Stimulated activated CD8-positive, alpha-beta memory T cell treated with anti-CD3 and anti-CD28 coated beads, Interleukin-7, amount 100 ng/mL, for 48 hours (primary cell): ENCODE data around the gene SKIL.
A peak's percentile ranks its signal among the peaks of the same experiment; 100 is the strongest.

ENCODE experiments used
- DNase-seq, 2 donors: peaks; one replicate each; pipeline ENCODE4 v3.0.0-alpha.2; 2020; ENCODE audit warnings: low read depth in 1 of 2; ENCODE audit errors: extremely low read depth in 1 of 2

Gene SKIL

DNA sequence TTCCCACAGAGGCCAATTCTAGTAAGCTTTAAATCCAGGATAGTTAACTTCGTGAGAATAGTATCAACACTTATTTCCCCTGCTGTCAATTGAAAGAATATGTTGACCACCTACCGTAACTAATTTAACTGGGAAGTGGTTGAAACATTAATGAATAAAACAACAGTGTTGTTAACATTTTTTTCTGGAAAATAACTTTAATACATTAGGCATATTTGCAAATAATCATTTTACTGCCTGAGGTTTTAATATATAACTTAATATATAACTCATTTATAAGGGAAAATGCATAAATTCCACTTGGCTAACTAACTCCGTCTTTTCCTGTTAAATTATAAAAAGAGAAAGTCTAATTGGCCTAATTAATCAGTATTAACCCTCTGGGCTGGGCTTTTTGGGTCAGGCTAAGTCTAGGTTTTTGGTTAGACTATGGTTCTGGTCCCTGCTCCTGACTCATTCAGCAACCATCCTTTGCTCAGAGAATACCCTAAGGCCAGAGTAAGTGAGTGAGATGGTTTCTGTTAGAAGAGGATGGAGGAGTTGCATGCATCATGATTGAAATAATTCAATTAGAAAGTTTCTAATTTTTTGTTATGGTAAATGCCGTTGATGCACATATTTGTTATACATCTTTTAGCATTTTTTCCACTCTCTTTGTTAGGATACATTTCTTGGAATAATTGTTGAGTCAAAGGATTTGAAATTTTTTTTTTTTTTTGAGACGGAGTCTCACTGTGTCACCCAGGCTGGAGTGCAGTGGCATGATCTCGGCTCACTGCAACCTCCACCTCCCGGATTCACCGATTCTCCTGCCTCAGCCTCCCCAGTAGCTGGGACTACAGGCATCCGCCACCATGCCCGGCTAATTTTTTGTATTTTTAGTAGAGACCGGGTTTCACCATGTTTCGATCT lies 10.8 kb upstream of the SKIL start:
- DNase-seq: no peak

DNA sequence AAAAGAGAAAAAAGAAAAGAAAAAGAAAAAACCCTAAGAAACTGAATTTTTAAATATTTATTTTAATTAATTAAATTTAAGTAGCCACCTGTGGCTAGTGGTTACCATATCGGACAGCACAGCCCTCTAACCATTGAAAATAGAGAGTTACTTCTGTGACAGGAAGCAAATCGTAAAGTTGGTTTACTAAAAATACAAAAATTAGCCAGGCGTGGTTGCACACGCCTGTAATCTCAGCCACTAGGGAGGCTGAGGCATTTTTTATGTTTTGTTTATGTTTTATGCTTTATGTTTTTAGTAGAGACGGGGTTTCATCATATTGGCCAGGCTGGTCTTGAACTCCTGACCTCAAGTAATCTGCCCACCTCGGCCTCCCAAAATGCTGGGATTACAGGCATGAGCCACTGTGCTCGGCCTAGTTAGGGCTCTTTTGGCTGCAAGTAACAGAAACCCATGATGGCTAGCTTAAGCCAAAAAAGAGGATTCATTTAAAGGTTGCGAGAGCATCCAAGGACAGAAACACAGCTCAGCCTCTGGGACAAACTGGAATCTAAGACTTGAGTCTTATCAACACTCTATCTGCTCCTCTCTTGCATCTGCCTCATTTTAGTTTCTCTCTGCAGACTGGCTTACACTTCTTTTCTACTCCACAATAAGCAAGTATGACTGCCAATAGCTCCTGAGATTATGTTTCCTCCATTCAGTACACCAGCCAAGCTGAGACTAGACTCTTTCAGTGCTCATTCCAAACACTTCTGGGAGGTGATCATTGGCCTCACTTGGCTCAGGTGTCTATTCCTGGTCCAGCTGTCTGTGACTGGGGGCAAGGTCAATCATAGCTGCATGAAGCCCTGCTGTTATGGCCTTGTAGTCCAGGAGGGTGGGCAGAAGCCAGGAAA lies 6.8 kb upstream of the SKIL start:
- no peak for DNase-seq

DNA sequence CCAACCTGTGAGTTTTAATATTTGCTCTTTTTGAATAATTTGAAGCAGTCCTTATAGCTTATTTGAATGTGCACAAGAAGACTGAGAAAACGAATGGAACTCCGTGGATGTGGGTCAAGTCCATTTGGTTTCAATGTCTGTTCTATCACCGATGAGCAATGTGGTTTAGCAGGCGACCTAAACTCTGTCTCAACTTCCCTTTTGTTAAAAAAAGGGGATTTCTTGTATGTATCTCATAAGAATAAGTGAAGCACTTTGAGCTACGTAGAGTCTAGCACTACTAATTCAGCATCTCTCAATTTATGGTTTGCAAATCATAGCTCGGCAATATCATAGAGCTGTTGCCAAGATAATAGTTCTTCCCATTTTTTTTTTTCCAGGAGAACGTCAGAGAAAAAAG lies 4.6 kb upstream of the SKIL start:
- no peak for DNase-seq

DNA sequence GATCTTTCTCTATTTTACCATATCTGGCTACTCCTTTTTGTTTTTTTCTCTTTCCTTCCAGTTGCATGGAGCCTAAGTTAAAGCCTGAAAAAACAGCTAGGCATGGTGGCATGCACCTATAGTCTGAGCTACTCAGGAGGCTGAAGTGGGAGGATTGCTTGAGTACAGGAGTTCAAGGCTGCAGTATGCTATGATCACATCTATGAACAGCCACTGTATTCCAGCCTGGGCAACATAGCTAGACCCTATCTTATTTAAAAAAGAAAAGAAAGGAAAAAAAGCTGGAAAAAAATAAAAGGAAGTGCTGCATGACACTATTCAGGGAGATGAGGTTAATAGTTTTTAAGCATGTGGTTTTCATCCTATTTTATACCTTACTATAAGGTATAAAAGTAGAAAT lies 4.0 kb upstream of the SKIL start:
- no peak for DNase-seq

DNA sequence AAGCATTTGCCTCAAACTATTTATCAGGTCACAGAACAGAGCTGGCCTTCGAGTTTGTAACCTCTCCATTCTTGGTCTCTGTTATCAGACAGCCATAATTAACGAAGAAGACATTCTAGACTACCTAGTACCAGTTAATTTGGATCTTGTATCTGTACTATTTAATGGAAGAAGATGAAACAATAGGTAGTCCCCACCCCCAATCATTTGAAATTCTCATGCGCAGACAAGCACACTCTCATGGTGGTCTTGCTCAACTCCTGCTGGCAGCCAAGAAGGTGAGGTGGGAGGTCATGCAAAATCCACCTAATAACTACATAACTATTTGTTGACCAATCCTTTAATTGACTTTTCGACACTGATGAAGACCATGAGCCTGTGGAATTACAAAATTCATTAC lies 2.8 kb upstream of the SKIL start:
- DNase-seq: no peak

DNA sequence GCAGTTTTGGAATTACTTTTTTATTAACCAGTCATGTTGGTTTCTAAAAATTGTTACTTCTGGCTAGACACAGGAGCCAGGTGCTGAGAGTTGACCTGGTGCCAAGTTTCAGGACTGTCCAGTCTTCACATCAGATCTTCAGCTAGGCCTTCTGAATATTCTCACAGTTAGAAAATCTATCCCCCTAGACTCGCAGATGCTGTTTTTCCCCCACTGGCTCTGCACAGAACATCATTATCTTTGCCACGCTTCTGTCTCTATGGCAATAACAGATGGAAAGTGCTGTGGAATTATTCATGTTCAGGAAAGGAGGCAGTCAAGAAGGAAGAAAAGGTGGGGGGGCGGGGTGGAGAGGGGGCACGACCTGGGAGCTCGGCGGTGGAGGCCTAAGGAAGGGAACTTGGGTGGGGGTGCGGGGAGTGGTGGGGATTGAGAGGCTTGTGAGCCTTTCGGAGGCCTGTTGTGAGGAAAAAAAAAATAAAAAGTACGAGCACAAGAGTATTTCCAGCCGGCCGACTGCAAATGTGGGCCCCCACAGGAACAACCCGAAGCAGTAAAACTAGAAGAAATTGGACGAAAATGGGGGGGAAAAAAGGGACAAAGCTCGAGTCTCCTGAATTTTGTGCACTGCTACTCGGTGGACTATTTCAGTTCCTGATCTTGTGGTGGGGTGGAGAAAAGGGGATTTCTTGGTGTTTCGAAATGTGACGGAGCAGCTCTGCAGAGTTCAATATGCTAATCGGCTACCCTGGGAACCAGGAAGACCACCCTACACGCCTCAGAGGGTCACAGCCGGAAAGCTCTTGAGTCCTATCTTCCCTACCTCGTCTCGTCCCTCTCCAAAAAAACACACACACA lies 1.5 kb upstream of the SKIL start:
- no peak for DNase-seq

DNA sequence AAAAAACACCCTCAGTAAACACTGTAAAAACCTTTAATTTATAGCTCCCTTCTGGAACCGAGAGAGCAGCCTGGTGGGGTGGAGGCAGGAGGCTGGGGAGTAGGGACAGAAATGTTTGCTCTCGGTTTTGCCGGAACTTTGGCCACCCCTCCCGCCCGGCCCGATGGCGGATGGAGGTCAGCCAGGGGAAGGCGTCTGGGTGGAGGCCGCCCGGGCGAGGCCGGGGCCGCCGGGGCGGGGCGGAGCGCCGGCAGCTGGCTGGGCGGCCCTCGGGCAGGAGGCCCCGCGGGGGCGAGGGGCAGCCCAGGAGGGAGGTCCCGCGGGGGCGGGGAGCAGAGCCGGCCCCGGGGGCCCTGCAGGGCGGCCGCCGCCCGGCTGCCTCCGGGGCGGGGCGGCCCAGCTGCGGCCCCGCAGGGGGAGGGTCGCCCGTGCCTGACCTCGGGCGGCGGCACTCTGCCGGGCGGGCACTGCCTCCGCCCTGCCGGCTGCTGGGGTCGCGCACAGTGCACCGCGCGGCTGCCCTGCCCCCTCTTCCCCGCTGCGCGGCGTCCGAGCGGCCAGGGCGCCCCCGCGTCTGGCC lies 829 bp upstream of the SKIL start:
- DNase-seq: peak in 1 of 2 donors; percentile 52

DNA sequence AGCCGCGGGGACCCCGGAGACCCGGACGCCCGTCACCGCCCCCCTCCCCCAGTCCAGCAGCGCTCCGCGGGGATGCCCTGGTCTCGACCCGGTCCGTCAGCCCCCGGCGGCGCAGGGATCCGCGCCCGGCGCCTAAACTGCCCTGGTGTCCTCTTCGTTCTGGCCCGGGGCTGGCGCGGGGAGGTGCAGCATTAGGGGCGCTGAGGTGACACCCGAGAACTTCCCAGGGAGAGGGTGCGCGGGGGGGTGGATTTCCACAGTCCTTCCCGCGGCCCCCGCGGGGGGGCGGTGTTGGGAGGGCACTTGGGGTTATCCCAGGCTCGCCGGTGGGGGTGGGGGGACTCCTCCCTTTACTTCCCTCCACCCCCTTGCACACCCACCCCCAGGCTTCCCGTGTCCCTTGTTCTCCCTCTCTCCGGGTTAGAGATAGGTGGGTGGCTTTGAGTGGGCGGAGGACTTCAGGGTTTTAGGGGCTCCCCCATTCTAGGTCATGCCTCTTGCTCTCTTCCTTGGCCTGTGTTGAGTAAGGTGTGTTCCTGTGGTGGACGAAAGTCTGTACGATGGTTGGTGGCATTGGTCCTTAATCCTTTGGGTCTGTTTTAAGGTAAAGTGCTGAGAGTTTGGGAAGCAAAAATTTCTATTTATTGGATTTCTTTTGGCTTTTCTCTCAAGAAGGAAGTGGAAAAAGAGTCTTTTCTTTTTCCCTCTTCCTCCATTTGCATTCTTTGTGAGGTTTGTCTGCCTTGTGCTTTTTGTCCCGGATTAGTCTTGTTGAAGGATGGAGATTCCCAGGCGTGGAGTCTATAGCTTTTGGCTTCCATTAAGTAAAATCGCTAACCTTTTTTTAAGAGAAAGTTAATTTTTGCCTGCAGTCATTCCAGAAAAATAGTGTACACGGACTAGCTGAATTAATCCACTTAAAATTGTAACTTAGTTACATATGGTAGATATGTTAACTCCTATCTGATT lies 811 bp downstream of the SKIL start:
- DNase-seq: peak; percentile 47 to 58

DNA sequence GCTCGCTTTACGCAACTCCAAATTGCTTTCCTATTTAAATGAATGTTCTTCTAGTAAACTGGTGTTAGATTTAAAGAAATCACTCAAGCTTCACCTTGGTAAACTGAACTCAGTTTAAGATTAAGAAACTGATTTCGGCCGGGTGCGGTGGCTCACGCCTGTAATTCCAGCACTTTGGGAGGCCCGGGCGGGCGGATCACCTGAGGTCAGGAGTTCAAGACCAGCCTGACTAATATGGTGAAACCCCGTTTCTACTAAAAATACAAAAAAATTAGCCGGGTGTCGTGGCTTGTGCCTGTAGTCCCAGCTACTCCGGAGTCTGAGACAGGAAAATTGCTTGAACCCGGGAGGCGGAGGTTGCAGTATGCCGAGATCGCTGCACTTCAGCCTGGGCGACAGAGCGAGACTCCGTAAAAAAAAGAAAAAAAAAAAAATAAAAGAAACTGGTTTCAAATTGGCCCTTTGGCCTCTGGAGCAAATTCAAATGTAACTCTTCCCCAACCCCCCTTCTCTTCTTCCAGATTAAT lies 1.7 kb downstream of the SKIL start:
- DNase-seq: no peak

DNA sequence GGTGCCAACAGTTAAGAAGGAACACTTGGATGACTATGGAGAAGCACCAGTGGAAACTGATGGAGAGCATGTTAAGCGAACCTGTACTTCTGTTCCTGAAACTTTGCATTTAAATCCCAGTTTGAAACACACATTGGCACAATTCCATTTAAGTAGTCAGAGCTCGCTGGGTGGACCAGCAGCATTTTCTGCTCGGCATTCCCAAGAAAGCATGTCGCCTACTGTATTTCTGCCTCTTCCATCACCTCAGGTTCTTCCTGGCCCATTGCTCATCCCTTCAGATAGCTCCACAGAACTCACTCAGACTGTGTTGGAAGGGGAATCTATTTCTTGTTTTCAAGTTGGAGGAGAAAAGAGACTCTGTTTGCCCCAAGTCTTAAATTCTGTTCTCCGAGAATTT lies 3.0 kb downstream of the SKIL start:
- no peak for DNase-seq

DNA sequence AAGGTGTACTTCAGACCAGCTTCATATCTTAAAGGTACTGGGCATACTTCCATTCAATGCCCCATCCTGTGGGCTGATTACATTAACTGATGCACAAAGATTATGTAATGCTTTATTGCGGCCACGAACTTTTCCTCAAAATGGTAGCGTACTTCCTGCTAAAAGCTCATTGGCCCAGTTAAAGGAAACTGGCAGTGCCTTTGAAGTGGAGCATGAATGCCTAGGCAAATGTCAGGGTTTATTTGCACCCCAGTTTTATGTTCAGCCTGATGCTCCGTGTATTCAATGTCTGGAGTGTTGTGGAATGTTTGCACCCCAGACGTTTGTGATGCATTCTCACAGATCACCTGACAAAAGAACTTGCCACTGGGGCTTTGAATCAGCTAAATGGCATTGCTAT lies 3.4 kb downstream of the SKIL start:
- DNase-seq: no peak

DNA sequence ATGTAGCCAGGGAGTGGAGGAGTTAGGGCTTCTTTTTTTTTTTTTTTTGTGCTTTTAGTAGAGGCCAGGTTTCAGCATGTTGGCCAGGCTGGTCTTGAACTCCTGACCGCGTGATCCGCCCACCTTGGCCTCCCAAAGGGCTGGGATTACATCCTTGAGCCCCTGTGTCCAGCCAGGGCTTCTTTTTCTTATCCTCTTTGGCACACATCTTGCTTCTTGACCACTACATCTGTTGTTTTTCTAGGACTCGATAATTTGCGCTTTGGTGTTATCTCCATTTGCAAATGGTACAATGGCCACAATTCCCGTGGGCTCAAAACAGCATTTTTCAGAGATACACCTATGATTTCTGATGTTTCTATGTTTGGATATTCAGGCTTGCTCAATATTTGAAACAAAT lies 4.2 kb downstream of the SKIL start:
- no peak for DNase-seq

DNA sequence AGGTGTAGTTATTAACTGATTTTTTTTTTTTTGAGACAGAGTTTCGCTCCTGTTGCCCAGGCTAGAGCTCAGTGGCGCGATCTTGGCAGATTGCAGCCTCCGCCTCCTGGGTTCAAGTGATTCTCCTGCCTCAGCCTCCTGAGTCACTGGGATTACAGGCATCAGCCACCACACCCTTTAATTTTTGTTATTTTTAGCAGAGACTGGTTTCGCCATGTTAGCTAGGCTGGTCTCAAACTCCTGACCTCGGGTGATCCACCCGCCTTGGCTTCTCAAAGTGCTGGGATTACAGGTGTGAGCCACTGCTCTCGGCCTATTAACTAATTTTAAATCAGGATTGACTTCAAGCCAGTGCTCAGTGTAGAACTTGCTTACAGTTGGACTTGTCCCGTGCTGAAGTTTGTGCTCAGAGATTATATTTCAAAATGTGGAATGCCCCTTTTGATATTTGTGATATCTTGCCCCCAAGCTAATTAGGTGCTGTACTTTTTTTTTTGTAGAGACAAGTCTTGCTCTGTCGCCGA lies 6.0 kb downstream of the SKIL start:
- DNase-seq: no peak

DNA sequence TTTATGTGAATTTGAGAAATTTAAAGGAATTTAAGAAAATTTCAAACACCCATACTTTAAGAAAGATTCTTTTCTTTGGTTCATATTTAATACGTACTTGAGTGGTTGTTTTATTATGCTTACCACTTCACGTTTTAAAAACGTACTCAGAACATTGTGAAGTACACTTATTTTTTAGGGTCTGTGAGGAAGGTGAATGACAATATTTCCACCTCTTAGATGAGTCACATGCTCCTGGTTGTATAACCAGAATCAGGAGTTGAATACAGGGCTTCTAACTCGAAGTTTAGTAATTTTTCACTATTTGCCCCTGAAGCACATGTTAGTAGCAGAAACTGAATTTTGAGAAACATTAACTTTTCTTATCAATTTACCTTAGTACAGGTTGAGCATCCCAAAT lies 7.5 kb downstream of the SKIL start:
- no peak for DNase-seq

DNA sequence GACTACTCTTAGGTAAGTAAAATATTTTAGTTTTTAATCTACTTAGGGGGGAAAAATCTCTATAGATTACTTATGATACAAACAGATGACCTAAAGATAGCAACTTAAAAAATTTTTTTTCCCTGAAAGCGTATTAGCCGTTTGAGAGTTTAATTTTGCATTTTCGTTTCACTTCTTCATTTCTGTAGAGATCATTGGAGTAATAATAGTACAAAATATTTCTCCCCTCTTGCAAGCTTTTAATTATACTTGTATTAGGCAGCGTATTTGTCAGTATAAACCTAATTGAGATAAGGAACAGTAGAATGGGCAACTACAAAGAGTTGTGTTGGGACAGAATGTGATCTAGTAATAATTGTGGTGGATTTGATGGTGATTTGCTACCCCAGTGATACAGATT lies 10.3 kb downstream of the SKIL start:
- DNase-seq: no peak

DNA sequence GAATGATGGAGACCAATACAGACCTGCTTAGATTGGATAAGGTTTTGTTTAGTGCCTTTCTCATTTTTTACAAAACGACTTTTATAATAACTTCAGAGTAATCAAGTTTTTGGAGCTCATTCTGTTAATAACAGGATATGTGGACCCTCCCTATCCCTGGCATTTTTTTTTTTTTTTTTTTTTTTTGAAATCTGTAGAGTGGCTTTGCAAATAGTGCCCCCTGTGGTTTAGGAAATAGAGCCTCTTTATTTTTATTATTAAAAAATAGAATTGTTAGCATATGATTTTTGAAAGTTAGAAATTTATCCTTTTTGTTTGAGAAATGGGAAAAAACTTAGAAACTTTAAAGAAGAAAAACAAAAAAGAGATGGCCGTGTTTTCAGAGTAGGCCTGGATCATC lies 11.4 kb downstream of the SKIL start:
- DNase-seq: no peak

DNA sequence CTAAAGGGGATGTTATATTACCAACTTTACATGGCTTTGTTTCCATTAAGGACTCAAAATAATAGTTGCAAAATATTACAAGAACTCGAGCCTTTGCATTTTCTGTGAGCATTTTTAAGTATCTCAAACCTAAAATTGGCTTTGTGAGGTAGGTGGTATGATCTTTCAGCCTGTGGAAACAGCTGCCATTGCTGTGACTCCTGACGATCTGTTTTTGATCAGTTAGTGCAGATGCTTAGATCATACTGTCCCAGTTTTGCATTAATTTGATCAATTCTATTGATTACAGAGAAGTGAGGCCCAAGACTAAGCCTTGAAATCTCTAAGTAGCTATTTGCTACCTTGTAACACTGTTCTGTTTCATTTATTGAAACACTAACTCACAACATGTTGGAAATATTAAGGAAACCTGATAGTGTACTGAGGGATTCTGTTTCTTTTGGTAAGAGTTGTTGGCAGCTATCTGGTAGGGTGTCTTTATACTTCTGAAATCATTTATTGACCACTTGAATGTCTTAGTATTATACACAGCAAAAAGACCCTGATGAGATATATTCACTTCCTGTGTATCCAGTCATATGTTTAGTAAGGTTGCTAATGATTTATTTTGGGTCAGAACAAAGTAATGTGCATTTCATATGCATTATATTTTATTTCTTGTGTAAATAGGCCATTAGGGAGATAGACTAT lies 14.8 kb downstream of the SKIL start:
- no peak for DNase-seq

DNA sequence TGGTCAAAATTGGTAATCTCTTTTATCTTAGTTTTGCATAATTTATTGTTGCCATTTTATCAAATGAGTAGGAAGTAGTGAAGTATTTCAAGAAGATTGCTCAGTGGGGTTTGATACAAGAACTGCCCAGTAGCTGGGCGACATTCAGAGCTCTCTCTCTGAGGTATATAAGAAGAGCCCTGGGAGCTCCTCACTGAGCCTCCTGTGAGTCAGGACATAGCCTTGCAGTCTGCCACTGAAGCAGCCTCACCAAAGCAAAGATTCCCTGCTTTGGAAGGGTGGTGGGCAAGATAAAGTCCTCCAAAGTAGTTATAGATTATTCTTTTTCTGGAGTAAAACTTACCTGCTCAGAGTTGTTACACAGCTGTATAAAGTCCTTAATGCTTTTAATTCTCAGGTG lies 26.1 kb downstream of the SKIL start:
- no peak for DNase-seq
